Stimulated activated CD8-positive, alpha-beta memory T cell treated with anti-CD3 and anti-CD28 coated beads, Interleukin-15, amount 100 ng/mL, for 4 hours (primary cell): ENCODE measurements around the gene SNX9.
"Not testable (repeated sequence)": the region's sequence is repeated elsewhere in the genome, so short reads cannot be mapped to it uniquely, and the experiment has no call there.

ENCODE experiments used
- DNase-seq, 2 donors: peaks; one replicate each; pipeline ENCODE4 v3.0.0-alpha.2; 2020; ENCODE audit warnings: low read depth in 2 of 2

The SNX9 gene

GRCh38 chr6:157823001-157823527, at the start of gene SNX9:
Gene SNX9, plus strand, starts transcription at chr6:157823246. Its CDS starts 189 bp downstream, at chr6:157823435.
- DNase-seq: peak in 1 of 2 donors; percentile 46

DNA sequence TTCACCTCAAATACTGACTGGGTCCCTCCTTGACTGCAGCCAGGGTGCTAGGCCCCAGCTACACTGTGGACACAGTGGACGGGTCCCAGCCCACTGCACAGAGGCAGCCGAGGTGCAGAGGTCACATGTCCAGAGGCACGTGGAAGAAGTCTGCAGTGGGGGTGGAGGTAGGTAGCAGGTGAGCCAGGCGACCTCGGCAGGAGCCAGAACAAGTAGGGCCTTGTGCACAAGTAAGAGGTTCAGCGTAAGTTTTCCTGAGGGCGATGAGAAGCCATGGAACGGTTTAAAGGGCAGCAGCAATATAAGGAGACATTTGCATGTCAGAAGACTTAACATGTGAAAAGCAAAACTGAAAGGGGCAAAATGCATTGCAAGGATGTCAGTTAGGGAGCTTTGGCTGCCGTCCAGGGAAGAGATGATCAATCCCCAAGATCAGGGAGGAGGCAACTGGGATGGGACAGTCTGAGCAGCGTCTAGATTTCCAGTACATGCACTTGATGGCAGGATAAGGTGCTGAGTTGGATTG, 49.7 kb upstream of the SNX9 start:
- no peak for DNase-seq

DNA sequence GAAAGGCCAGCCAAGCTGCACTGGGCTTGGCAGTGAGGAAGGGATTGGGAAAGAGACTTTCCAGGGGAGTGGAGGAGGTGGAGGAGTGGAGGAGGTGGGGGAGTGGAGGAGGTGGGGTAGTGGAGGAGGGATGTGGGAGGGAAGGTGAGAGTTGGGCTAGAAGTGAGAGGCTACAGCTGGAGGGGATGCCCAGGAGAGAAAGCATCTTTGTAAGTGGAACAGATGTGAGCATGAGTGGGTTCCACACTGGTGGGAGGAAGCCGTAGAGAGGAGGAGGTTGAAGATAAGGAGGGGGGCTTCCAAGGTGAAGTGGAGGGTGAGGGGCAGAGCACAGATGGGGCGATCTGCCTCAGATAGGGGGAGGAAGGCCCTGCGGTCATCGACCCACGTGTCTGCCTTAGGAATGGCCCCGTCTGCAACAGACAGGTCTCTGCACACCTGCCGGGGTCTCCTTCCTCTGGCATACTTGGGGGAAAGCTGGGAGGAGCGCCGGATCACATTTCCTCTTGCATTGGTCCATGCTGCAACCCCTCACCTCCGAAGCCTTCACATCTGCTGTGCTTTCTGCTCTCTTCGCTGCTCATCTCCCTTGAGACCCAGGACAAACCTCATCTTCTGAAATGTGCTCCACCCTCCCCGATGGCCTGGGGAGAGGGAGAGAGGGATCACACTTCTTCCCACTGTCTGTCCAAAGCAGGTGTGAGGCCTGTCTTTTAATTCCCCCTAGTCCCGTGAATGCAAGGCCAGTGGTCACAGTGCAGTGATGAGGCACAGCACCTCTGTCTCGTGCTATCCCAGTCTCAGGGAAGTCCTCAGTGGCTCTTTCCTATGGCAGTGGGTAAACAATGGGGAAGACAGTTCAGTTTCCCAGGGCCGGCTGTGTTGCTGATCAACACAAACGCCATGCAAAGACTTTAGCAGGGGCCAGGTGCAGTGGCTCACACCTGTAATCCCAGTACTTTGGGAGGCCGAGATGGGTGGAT, 48.6 kb upstream of the SNX9 start:
- DNase-seq: no peak

- DNase-seq: no peak
Observed at GRCh38 chr6:157775376-157775775, 47.7 kb upstream of the SNX9 start.

DNA sequence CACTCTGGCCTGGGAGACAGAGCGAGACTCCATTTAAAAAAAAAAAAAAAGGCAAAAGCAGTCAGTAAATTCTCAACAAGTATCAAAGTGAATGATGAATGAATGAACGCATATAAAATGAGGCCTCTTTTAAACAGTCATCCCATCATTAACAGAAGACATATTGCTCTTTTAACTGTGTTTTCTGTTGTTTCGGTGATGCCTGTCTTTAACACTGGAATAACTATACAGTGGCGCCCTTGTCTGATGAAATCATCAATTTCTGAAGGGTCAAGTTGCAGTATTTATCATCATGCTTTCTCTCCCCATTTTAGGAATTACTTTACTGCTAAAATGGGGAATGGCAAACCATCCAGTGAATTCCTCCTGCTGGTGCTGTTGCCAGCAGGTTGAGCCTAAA, 45.7 kb upstream of the SNX9 start:
- DNase-seq: no peak

DNA sequence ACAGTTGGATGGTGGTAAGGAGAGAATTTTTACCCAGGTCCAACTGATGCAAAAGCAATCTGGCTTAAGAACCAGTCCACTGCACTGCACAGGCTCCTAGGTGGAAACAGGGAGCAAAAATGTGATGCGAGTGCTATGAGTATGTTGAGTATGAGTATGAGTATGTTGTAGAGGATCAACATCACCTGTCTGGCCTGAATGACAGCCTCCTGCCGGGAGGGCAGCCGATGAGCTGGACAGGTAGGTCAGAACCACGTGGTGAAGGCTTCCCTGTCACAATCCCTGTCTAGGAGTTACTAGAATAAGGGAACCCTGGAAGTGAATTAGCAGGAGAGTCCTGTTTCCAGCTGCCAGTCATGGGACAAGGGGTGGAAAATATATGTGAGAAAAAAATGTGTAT, 44.3 kb upstream of the SNX9 start:
- DNase-seq: no peak

DNA sequence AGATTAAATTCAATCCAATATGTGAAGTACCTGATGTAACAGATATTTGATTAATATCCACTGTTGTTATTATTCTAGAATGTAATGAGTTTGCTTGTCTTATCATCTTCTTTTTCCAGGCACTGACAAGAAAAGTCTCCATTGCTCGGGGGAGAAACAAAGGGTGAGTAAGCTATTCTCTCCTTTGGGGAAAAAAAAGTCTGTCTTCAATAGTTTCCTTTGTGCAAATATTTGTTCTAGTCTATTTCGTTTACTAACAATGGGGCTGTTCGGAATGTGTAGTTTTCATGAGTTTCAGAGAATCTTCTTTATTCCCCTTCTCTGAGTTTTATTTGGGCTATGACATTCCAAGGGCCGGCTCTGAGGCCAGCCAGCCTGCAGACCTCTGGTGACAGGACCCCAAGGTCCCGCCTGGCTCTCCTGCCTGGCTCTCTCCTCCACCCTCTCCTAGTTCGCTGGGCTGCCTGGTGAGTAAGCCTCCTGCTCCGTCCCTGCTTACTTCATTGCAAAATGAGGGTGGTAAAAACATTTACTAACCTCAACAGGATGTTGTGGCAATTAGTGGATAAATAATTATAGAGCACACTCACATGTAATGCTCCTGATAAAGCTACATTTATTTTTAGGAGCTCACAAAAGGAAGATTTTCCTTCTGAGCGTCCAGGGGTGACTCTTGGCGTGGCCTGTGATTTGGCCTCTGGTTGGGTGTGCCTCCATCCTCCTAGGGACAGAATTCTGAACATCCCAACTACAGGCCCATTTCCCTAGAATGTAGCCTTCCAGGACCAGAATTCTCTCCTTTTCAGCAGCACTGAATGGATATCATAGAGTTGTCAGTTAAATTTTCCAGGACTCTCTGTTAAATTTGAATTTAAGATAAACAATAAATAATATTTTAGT, 43.1 kb upstream of the SNX9 start:
- DNase-seq: no peak

- DNase-seq: no peak
Observed at GRCh38 chr6:157785636-157786035, 37.4 kb upstream of the SNX9 start.

DNA sequence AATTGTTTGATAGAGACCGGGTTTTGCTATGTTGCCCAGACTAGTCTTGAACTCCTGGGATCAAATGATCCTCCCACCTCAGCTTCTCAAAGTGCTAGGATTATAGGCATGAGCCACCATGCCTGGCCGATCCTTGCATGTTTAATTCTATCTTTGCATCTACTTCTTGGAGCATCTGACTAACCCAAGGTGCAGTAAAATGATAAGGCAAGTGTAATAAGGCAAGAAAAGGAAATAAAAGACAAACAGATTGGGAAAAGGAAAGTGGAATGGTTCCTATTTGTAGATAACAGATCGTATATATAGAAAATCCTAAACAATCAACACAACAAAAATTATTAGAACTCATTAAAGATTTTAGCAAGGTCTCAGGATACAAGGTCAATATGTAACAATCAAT, 36.8 kb upstream of the SNX9 start:
- no peak for DNase-seq

GRCh38 chr6:157787080-157787479, 36.0 kb upstream of the SNX9 start:
- DNase-seq: no peak

GRCh38 chr6:157788180-157788579, 34.9 kb upstream of the SNX9 start:
- no peak for DNase-seq

DNA sequence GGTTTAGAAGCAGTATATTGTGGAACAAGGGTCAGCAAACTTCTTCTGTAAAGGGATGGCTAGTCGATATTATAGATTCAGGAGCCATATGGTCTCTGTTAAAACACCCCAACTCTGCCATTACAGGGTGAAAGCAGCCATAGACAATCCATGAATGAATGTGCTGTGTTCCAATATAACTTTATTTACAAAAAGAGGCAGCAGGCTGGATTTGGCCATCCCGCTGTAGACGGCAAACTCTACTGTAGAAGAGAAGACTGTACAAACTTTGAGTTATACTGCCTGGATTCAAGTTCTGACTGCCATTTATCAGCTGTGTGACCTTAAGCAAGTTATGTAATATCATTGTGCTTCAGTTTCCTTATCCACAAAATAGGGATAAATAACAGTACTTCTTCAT, 33.7 kb upstream of the SNX9 start:
- DNase-seq: no peak

DNA sequence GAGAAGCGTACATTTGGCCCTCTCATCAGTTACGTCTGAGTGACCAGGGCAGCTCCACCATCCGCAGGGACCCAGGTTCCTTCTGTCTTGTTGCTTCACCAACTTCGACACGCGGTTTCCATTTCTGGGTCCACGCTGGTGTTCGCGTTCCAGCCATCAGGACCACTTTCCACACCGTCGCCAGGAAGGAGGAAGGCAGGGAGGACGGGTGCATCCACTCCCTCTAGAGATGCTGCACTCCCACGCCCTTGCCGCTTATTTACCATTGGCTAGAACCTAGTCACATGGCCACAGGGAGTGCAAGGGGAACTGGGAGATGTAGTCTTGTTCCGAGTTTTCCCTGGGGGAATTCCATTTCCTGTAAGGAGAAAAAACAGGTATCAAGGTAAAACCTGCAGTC, 33.2 kb upstream of the SNX9 start:
- DNase-seq: no peak

DNA sequence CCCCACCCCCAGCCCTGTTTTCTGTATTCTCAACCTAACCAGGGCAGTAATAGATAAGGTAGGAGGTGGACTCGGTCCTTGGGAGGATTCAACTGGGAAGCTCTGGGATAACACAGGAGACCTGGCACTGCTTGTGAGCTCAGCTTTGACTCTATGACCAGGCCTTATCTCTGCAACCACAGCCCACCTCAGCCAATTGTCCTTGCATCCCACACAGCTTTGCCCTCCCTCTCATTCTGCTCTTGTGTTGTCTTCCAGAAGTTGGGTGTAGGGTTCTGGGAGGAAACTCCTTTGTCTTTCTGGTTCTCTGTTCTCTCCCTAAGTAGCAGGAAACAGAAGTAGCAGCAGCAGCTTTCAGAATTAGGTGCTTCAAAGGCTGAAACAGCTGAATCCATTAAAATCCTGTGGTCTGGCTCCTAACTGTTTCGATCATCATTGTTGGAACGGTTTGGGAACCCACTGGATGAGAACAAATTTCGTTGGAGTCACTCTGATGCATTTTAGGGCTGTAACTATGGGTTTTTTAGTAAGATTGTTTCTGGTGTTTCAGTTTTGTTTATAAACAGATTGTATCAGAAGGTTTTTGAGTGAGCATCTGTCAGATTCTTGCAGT, 32.4 kb upstream of the SNX9 start:
- no peak for DNase-seq

DNA sequence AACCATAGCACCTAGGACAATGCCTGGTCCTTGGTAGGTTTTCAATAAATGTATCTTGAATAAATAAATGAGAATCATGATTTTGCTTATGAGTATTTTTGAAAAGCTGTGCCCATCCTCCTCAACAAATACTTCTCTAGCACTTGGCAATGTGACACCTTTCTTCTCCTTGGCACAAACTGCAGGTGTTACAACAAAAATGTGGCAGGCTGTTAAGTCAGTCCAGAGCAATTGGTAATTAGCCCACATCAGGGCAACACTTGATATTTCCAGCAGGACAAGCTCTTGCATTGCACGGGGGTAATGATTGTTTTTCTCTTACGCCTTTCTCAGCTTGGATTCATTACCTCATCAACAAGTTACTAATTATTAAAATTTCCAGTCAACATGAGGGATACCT, 31.6 kb upstream of the SNX9 start:
- no peak for DNase-seq

- DNase-seq: no peak
Observed at GRCh38 chr6:157792671-157793070, 30.4 kb upstream of the SNX9 start.

- not testable (repeated sequence) for DNase-seq
Observed at GRCh38 chr6:157794012-157794411, 29.0 kb upstream of the SNX9 start.

GRCh38 chr6:157795841-157796240, 27.2 kb upstream of the SNX9 start:
- no peak for DNase-seq

DNA sequence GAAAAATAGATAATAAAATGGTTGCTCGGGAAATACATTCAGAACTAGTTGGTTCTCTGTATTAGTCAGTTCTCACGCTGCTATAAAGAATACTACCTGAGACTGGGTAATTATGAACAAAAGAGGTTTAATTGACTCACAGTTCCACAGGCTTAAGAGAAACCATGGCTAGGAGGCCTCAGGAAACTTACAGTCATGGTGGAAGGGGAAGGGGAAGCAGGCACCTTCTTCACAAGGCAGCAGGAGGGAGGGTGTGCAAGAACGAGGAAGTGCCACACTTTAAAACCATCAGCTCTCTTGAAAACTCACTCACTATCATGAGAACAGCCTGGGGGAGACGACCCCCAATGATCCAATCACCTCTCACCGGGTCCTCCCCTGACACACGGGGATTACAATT, 24.2 kb upstream of the SNX9 start:
- DNase-seq: no peak

GRCh38 chr6:157799561-157799960, 23.5 kb upstream of the SNX9 start:
- DNase-seq: not testable (repeated sequence)

GRCh38 chr6:157800420-157801237, 22.4 kb upstream of the SNX9 start:
- no peak for DNase-seq
